Coronary artery (tissue), 2 donors: ENCODE data around the gene RBBP6.

Source experiments
- DNase-seq: peaks from one replicate; pipeline ENCODE4 v3.0.0-alpha.2; 2017; ENCODE audit warnings: low spot score
- H3K27ac ChIP-seq, 2 donors: fragments of 200-600 bp; sonication (generic); one replicate each; pipeline ENCODE4 v1.5.1; 2016 to 2019
- H3K4me3 ChIP-seq: fragments of 200-600 bp; sonication (generic); 2 replicates; pipeline ENCODE4 v1.5.1; 2016; ENCODE audit warnings: mild to moderate bottlenecking, moderate library complexity
- TF ChIP-seq, protein P1 (sequence below): fragments of 200-600 bp; sonication (generic); IDR thresholded peaks from one replicate; pipeline ENCODE4 v1.5.1; 2019; ENCODE audit warnings: antibody characterized with exemption

RBBP6 gene

DNA sequence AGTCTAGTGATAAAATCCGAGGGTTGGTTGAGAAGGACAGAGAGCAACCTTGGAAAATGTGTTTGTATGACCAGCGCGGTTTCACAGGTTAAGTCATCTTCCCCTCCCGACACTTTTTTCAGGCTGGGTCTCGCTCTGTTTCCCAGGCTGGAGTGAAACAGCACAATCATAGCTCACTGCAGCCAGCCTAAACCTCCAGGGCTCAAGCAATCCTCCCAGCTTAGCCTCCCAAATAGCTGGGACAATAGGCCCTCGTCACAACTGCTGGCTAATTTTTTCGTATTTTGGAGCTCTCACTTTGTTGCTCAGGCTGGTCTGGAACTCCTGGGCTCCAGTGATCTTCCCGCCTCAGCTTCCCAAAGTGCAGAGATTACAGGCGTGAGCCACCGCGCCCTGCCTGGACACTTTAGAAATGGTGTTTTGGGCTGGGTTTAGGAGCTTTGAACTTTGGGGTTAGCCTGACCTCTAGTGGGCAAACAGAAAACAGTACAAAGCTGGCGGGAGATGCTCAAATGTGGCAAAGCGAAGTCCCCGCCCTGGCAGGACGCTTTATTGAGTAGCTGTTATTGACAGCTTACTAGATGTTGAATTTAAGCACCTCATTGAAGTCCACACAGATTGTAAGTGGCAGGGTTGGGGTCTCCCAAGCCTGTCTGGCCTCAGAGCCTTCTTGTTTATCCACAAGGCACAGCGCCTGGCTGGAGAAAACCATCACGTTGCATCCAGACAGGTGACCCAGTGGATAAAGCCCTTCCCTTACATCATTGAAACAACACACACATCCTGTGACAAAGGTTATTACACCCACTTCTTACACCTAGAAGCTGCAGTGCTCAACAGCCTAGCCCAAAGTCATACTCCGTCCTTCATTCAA lies 34.7 kb upstream of the RBBP6 start:
- TF ChIP-seq, protein P1, sequence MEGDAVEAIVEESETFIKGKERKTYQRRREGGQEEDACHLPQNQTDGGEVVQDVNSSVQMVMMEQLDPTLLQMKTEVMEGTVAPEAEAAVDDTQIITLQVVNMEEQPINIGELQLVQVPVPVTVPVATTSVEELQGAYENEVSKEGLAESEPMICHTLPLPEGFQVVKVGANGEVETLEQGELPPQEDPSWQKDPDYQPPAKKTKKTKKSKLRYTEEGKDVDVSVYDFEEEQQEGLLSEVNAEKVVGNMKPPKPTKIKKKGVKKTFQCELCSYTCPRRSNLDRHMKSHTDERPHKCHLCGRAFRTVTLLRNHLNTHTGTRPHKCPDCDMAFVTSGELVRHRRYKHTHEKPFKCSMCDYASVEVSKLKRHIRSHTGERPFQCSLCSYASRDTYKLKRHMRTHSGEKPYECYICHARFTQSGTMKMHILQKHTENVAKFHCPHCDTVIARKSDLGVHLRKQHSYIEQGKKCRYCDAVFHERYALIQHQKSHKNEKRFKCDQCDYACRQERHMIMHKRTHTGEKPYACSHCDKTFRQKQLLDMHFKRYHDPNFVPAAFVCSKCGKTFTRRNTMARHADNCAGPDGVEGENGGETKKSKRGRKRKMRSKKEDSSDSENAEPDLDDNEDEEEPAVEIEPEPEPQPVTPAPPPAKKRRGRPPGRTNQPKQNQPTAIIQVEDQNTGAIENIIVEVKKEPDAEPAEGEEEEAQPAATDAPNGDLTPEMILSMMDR = peak; percentile 42
- DNase-seq = no peak
- Histone ChIP-seq H3K4me3 (no peak overlapping the region), H3K27ac (no peak overlapping the region)

DNA sequence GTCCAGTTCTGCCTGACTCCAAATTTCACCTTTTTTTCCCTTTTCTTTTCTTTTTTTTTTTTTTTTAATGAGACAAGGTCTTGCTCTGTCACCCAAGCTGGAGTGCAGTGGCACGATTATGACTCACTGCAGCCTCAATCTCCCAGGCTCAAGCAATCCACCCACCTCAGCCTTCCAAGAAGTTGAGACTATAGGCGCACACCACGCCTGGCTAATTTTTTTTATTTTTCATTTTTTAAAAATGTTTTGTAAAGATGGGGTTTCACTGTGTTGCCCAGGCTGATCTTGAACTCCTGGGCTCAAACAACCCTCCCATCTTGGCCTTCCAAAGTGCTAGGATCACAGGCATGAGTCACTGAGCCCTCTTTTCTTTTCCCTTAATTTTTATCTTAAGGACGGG lies 33.4 kb upstream of the RBBP6 start:
- Histone ChIP-seq H3K4me3 (no peak overlapping the region), H3K27ac (no peak overlapping the region)
- no peak for DNase-seq
- TF ChIP-seq, protein P1 = no peak

DNA sequence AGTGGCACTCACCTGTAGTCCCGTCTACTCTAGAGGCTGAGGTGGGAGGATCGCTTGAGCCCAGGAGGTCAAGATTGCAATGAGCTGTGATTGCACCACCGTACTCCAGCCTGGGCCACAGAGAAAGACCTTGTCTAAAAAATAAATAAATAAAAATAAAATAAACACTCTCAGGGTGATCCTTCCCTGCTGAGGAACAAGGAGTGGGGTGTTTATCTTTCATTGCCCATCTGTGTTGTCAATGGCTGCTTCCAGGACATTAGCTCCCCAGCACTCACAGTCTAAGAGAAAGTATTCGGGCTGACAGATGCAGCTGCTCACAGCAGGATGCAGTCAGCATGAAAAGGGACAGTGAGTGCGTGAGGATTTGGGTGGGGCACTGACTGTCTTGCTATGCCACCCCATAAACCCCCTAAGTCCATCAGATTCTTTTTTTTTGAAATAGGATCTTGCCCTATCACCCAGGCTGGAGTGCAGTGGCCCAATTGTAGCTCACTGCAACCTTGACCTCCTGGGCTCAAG lies 31.3 kb upstream of the RBBP6 start:
- no peak for DNase-seq
- H3K27ac ChIP-seq = no peak overlapping the region
- H3K4me3 ChIP-seq = no peak overlapping the region
- TF ChIP-seq, protein P1 = no peak

DNA sequence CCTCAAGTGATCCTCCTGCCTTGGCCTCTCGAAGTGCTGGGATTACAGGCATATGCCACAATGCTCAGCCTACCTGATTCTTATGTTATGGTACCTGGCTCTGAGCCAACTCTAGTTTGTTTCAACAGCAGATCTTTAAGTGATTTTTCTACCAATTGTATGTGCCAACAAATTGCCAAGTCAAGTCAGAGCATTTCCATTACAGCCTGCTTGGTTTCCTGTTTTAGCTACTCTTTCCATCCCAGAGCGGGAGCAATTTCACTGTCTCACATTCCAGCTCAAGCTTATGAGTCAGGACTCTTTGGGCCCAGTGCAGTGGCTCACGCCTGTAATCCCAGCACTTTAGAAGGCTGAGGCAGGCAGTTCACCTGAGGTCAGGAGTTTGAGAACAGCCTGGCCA lies 30.8 kb upstream of the RBBP6 start:
- Histone ChIP-seq H3K4me3 (no peak overlapping the region), H3K27ac (peak overlapping the region in 1 of 2 donors; percentile 23)
- no peak for DNase-seq
- TF ChIP-seq, protein P1 = no peak

DNA sequence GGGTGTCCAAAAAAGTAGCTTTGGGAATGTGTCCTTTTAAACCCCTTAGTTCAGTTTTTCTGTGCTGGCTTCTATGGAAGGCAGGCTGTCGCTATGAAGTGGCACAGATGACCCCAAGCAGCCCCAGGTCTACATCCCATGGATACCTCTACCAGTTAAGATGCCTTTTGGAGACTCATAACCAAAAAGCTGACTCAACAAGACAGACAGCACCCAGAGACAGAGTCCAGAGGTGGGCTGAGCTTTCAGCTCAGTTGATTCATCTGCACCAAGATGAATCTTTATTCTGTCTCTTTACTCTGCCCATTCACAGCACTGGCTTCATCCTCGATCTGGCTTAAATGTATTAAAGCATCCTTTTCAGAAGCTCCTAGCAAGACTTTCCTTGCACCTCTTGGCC lies 29.8 kb upstream of the RBBP6 start:
- no peak overlapping the region for H3K4me3 ChIP-seq
- H3K27ac ChIP-seq = no peak overlapping the region
- no peak for DNase-seq
- TF ChIP-seq, protein P1 = no peak

DNA sequence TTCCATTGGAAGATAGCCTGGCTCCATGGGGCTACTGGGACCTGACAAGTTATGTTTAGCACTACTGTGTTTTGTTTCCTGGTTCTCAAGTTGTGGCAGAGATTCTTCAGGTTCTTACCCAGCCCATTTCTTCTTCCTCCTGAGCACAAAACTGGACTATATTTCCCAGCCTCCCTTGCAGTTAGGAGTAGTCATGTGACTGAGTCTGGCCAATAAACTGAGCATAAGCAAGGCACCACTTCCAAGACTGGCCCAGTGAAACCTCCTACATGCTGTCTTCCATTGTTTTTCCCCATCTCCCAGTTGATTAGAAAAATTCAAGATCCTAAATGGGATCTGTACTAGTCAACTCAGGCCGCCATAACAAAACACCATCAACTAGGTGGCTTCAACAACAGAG lies 28.2 kb upstream of the RBBP6 start:
- no peak overlapping the region for H3K27ac ChIP-seq
- DNase-seq = no peak
- TF ChIP-seq, protein P1 = no peak
- H3K4me3 ChIP-seq = no peak overlapping the region

DNA sequence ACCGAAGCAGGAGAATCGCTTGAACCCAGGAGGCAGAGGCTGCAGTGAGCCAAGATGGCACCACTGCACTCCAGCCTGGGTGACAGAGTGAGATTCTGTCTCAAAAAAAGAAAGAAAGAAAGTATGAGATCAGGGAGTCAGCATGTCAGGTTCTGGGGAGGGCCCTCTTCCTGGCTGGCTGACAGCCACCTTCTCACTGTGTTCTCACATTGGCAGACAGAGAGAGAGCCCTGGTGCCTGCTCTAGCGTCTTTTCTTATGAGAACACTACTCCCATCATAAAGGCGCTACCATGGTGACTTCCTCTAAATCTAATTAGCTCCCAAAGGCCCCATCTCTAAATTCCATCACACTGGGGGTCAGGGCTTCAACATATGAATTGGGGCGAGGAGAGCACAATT lies 27.6 kb upstream of the RBBP6 start:
- Histone ChIP-seq H3K27ac (no peak overlapping the region), H3K4me3 (no peak overlapping the region)
- DNase-seq = no peak
- TF ChIP-seq, protein P1 = no peak
